Adrenal gland (tissue), 12 donors: ENCODE data around the gene HEATR5A. TPM values are rescaled to one million over a fixed set of nuclear protein-coding genes. Genes with fewer than 3 reads are reported as not detected.

Experiments
- DNase-seq, 7 donors: peaks; one replicate each; pipeline ENCODE4 v3.0.0-alpha.2; 2019 to 2020
- H3K27ac ChIP-seq, 5 donors: fragments of 200-600 bp; sonication (generic) in 4 of 5; 1 replicate in 3 of 5; 2 replicates in 2 of 5; pipeline versions ENCODE4 v1.5.1 to v1.8.0; 2016 to 2020; ENCODE audit warnings: mild to moderate bottlenecking in 1 of 5
- H3K27me3 ChIP-seq: fragments of 200-600 bp; 2 replicates; pipeline ENCODE4 v1.8.0; 2021
- H3K36me3 ChIP-seq, 2 donors: fragments of 200-600 bp; replicated peaks in 1 of 2; 1 replicate in 1 of 2; 2 replicates in 1 of 2; pipeline versions ENCODE4 v1.5.1 to v1.8.0; 2018 to 2022
- H3K4me1 ChIP-seq, 2 donors: fragments of 200-600 bp; replicated peaks in 1 of 2; 1 replicate in 1 of 2; 2 replicates in 1 of 2; pipeline versions ENCODE4 v1.5.1 to v1.8.0; 2018 to 2021
- H3K4me3 ChIP-seq, 4 donors: fragments of 200-600 bp; sonication (generic) in 3 of 4; one replicate each; pipeline ENCODE4 v1.5.1; 2016 to 2018
- H3K9me3 ChIP-seq, 3 donors: fragments of 200-600 bp; sonication (generic) in 1 of 3; replicated peaks in 1 of 3; 1 replicate in 2 of 3; 2 replicates in 1 of 3; pipeline versions ENCODE4 v1.5.1 to v1.8.0; 2016 to 2021
- POLR2A ChIP-seq, 2 donors: fragments of 450-650 bp; IDR thresholded peaks; one replicate each; pipeline ENCODE4 v1.6.1; 2017; ENCODE audit warnings: antibody characterized with exemption in 2 of 2, mild to moderate bottlenecking in 2 of 2, moderate library complexity in 1 of 2
- WGBS, 4 donors: extraction: QIAGEN DNeasy Blood & Tissue Kit in 2 of 4; methylation state at CpG; one replicate each; pipeline versions ENCODE4 v1.1.5 to v1.1.7; 2013 to 2017; 5-methylcytosine and 5-hydroxymethylcytosine counted together
- intact Hi-C, 2 donors: fragments of 100-400 bp; cut with DNase I; formaldehyde crosslinking; loops; one replicate each; pipeline versions ENCODE4 v1.14.1 to v1.15.0; 2022 to 2023
- polyA plus RNA-seq, 3 donors: library from polyadenylated mRNA; stranded (reverse); fragments of 200-250 nt in 2 of 3; fragments of 350-450 nt in 1 of 3; fragmentation: Illumina TruSeq in 1 of 3; extraction: RNeasy Lipid Tissue Mini Kit (QIAGEN cat#74804) in 1 of 3; gene quantifications; one replicate each; pipeline ENCODE4 v1.2.3, GENCODE V29; 2013 to 2014
- total RNA-seq, 9 donors: library from RNA; depleted of rRNA in 4 of 9; stranded (reverse); fragments of >200 nt in 4 of 9; fragments of 120-200 nt in 1 of 9; fragmentation: NEBNext Ultra II Directional in 1 of 9; extraction: Animal tissue kit (Norgen Biotek cat#: 25700) in 1 of 9; gene quantifications; one replicate each; pipeline versions ENCODE4 v1.1.0 to v1.2.4, GENCODE V29; 2013 to 2023
- TF ChIP-seq, protein P1 (sequence below), 6 experiments: fragments of 450-650 bp in 4 of 6; fragments of 200-600 bp in 2 of 6; sonication (generic) in 1 of 6; IDR thresholded peaks; 1 replicate in 5 of 6; 2 replicates in 1 of 6; pipeline versions ENCODE4 v1.5.1 to v1.8.0; 2016 to 2021; ENCODE audit warnings: antibody characterized with exemption in 6 of 6, mild to moderate bottlenecking in 2 of 6, moderate library complexity in 1 of 6
- donor health status: healthy with polysubstance abuse.
- donor health status: Bipolar disorder and iron deficiency.
- donor health status: DM: yes; HTN: yes; CAD: no.
- donor health status: DM: no; HTN: no; CAD: no.
- donor health status: DM: no; HTN: no; CAD: no.
- donor health status: DM: yes; HTN: yes; CAD: no.

HEATR5A gene
- total and polyA plus RNA-seq, 12 donors: 20.8 to 60.4 (median 40.1) TPM

DNA sequence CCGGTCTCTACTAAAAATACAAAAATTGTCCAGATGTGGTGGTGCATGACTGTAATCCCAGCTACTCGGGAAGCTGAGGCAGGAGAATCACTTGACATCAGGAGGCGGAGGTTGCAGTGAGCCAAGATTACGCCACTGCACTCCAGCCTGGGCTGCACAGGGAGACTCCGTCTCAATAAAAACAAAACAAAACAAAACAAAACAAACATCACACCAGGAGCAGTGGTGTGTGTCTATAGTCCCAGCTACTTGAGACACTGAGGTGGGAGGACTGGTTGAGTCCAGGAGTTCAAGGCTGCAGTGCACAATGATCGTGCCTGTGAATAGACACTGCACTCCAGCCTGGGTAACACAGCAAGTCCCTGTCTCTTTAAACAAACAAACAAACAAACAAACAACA, 123.2 kb downstream of the HEATR5A start:
- H3K4me1 ChIP-seq: no peaks in the 10 kb centered on the region
- no peak overlapping the region for H3K4me3 ChIP-seq
- H3K27me3 ChIP-seq: no peaks in the 10 kb centered on the region
- intact Hi-C loops: no loop called here
- TF ChIP-seq, protein P1, sequence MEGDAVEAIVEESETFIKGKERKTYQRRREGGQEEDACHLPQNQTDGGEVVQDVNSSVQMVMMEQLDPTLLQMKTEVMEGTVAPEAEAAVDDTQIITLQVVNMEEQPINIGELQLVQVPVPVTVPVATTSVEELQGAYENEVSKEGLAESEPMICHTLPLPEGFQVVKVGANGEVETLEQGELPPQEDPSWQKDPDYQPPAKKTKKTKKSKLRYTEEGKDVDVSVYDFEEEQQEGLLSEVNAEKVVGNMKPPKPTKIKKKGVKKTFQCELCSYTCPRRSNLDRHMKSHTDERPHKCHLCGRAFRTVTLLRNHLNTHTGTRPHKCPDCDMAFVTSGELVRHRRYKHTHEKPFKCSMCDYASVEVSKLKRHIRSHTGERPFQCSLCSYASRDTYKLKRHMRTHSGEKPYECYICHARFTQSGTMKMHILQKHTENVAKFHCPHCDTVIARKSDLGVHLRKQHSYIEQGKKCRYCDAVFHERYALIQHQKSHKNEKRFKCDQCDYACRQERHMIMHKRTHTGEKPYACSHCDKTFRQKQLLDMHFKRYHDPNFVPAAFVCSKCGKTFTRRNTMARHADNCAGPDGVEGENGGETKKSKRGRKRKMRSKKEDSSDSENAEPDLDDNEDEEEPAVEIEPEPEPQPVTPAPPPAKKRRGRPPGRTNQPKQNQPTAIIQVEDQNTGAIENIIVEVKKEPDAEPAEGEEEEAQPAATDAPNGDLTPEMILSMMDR (IDR thresholded peaks at IDR 0.05): no peak
- TF ChIP-seq POLR2A (IDR thresholded peaks at IDR 0.05): no peak
- DNase-seq: no peak
- peaks cover 0 to 23% of the 10 kb centered on the region in 2 donors for H3K36me3 ChIP-seq
- no peaks in the 10 kb centered on the region for H3K9me3 ChIP-seq
- no peak overlapping the region for H3K27ac ChIP-seq
- 87 to 95% (median 93%) methylated on average over 6 of the region's 6 CpGs for WGBS, 4 donors

DNA sequence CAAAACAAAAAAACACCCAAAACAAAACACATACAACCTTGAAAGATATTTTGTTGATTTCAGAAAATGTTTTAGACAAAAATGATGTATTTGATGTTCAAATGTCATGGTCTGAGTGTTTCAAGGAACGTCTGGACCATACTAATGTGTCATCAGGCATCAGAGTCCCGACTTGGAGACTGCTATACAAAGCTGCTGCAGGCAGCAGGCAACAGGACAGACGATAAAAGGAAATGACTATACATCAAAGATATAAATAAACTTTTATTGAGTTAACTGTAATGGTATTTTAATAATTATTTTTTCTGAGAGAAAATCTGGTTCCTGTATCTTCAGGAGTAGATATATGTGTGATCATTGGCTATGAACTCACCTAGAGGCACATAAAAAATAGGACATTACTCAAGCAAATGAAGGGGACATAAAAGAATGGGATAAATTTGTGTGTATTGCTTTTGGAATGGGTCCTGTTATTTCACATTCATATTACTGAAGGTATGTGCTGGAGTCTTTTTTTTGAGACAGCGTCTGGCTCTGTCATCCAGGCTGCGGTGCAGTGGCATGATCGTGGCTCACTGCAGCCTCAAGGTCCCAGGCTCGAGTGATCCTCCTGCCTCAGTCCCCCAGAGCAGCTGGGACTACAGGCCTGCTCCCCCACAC, 125.5 kb downstream of the HEATR5A start:
- Histone ChIP-seq H3K4me1 (no peaks in the 10 kb centered on the region), H3K36me3 (peaks cover 0 to 3% of the 10 kb centered on the region in 2 donors), H3K27me3 (no peaks in the 10 kb centered on the region), H3K9me3 (no peaks in the 10 kb centered on the region), H3K27ac (no peak overlapping the region), H3K4me3 (no peak overlapping the region)
- intact Hi-C loops: no loop called here
- no peak for TF ChIP-seq POLR2A (IDR thresholded peaks at IDR 0.05)
- TF ChIP-seq, protein P1 (IDR thresholded peaks at IDR 0.05): no peak
- DNase-seq: no peak
- WGBS, 4 donors: 50 to 56% (median 53%) methylated on average over 7 of the region's 7 CpGs

DNA sequence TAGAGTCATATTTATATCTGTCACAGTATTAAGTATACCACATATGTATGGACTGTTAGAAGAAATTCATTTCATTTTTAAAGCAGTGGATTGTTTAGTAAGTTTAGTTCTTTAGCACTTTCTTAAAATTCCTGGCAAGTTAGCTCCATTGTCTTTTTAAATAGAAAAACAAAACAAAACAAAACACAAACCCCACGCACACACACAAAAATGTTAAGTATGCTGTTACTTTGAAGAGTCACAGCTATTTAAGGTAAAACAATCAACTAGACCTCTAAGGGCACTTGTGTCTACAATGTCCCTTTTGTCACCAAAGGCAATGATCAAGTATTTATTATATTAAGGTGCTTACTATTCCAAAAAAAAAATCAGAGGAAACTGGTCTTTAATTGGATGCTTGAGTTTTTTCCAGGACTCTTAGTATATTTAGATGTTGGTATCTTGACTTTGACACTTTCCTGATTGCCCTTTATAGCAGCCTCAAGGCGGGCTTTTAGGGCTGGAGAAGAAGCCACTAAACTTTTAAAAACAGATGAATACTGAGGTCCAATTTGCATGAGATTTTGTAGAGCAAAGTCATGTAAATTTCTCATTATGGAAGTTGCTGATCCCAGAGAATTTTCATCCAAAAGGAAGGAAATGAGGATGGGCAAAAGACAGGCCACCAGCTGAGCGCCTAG, 127.3 kb downstream of the HEATR5A start:
- no peak for DNase-seq
- Histone ChIP-seq H3K36me3 (no peaks in the 10 kb centered on the region), H3K27me3 (no peaks in the 10 kb centered on the region), H3K9me3 (no peaks in the 10 kb centered on the region), H3K4me1 (no peaks in the 10 kb centered on the region), H3K4me3 (no peak overlapping the region), H3K27ac (no peak overlapping the region)
- intact Hi-C loops: no loop called here
- TF ChIP-seq, protein P1 (IDR thresholded peaks at IDR 0.05): no peak
- no peak for TF ChIP-seq POLR2A (IDR thresholded peaks at IDR 0.05)
- 89 to 98% (median 93%) methylated on average over 3 of the region's 3 CpGs for WGBS, 4 donors

DNA sequence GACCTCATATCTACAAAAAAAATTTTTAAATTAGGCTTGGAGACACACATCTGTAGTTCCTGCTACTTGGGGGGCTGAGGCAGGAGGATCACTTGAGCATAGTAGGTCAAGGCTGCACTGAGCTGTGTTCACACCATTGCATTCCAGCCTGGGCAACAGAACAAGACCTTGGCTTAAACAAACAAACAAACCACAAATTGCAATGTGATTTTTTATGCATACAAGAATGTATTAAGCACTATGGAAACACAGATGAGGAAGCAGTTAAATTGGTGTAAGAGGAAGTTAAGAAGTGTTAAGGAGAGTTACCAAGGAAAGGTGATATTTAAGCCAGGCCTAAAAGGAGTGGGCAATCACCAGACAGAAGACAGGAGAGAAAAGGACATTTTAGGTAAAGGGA, 129.1 kb downstream of the HEATR5A start:
- H3K27me3 ChIP-seq: no peaks in the 10 kb centered on the region
- no peak for DNase-seq
- no peaks in the 10 kb centered on the region for H3K9me3 ChIP-seq
- no peak overlapping the region for H3K4me3 ChIP-seq
- H3K27ac ChIP-seq: no peak overlapping the region
- no peaks in the 10 kb centered on the region for H3K4me1 ChIP-seq
- TF ChIP-seq, protein P1 (IDR thresholded peaks at IDR 0.05): no peak
- TF ChIP-seq POLR2A (IDR thresholded peaks at IDR 0.05): no peak
- intact Hi-C loops: no loop called here
- no peaks in the 10 kb centered on the region for H3K36me3 ChIP-seq
